Choroid plexus epithelial cell (primary cell): ENCODE measurements around the gene PLGRKT.

Experiments used
- DNase-seq: peaks from one replicate; pipeline ENCODE4 v3.0.0-alpha.2; 2010; ENCODE audit warnings: low read depth
- H3K4me3 ChIP-seq: 2 replicates; pipeline ENCODE4 v1.5.1; 2011; ENCODE audit warnings: low read depth, mild to moderate bottlenecking, control low read depth, low read length, moderate library complexity
- TF ChIP-seq, protein P1 (sequence below): conservative IDR thresholded peaks from 2 replicates; pipeline ENCODE4 v1.5.1; 2011; ENCODE audit warnings: low read depth, mild to moderate bottlenecking, control low read depth, inconsistent platforms, low read length, moderate library complexity

Gene PLGRKT

GRCh38 chr9:5375091-5375490 is 62.6 kb downstream of the PLGRKT start:
- DNase-seq, result no peak
- no peak overlapping the region for H3K4me3 ChIP-seq
- TF ChIP-seq, protein P1, sequence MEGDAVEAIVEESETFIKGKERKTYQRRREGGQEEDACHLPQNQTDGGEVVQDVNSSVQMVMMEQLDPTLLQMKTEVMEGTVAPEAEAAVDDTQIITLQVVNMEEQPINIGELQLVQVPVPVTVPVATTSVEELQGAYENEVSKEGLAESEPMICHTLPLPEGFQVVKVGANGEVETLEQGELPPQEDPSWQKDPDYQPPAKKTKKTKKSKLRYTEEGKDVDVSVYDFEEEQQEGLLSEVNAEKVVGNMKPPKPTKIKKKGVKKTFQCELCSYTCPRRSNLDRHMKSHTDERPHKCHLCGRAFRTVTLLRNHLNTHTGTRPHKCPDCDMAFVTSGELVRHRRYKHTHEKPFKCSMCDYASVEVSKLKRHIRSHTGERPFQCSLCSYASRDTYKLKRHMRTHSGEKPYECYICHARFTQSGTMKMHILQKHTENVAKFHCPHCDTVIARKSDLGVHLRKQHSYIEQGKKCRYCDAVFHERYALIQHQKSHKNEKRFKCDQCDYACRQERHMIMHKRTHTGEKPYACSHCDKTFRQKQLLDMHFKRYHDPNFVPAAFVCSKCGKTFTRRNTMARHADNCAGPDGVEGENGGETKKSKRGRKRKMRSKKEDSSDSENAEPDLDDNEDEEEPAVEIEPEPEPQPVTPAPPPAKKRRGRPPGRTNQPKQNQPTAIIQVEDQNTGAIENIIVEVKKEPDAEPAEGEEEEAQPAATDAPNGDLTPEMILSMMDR, result no peak

DNA sequence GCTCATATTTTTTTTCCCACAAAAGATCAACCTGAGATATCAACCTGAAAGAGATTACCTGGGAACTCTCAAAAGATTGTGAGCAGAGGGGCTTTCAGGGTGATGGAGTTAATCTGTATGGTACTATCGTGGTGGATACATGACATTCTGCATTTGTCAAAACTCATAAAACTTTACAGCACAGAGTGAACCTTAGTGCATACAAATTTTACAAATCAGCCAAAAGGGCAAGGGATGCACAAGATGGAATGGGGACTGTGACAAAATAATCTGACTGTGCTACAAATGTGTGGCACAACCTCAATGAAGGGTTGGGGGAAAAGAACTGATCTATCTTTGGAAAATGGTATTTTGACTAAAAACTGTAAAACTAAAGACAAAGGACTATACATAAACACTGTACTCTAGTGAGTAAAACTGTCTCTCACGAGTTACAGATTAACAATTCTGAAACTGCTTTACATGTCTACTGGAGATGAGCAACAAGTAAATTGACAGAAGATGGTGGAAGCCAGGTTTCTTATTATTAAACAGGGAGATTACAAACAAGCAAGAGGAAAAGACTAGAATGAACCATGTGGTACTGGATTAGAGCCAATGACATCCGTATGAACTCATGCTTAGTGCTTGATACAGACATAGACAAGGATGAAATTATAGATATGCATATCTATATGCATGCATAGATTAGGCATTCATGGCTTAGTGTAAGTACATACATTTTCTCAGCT is 73.3 kb downstream of the PLGRKT start:
- TF ChIP-seq, protein P1, result no peak
- H3K4me3 ChIP-seq, result no peak overlapping the region
- DNase-seq, result peak; percentile 71

GRCh38 chr9:5361326-5362010 is 76.3 kb downstream of the PLGRKT start:
- DNase-seq, result no peak
- TF ChIP-seq, protein P1, result no peak
- no peak overlapping the region for H3K4me3 ChIP-seq

DNA sequence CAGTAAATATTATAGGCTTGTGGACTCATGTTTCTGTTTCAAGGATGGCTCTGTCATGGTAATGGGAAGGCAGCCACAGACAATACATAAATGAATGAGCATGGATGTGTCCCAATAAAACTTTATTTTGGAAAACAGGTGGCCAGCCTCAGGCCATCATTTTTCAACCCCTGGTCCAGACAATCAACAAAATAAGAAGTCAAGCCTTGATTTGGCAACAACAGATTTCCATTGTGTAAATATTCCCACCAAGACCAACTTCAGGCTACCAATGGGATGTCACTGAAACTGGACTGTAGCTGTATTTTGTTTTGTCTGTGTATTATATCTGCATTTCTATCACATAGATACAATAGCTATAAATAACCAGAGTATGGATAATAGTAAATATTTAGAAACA is 77.4 kb downstream of the PLGRKT start:
- no peak for DNase-seq
- no peak overlapping the region for H3K4me3 ChIP-seq
- TF ChIP-seq, protein P1, result no peak

GRCh38 chr9:5357431-5358105 is 80.2 kb downstream of the PLGRKT start:
- TF ChIP-seq, protein P1, result no peak
- H3K4me3 ChIP-seq, result no peak overlapping the region
- DNase-seq, result no peak

DNA sequence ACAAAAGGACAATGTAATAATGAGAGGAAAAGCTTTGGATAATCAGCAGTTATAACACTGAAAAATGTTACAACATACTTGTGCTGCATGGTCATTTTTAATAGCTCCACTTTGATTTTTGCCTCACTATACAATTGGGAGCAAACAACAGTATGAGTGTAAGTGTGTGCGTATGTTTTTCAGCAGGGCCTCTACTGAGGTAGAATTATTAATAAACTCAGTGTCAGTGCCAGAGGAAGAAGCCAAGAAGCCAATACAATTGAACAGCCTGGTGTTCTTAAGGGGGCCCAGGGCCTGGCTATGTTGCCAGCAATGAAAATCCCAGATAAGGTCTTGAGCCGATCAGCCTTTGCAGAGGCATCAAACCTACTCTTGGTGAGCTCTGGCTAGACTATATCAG is 81.9 kb downstream of the PLGRKT start:
- TF ChIP-seq, protein P1, result no peak
- H3K4me3 ChIP-seq, result no peak overlapping the region

More for the DNA sequence above, 81.9 kb downstream of the PLGRKT start:
- DNase-seq, result no peak
